PFSK-1 (cell line): ENCODE results near the gene CHST11.

Experiments used
- FOXP2 ChIP-seq: optimal IDR thresholded peaks from 2 replicates; pipeline ENCODE3; 2011; ENCODE audit warnings: borderline replicate concordance, control low read depth, inconsistent platforms; ENCODE audit not compliant: insufficient read depth; ENCODE audit errors: extremely low read length, extremely low read depth
- POLR2AphosphoS5 ChIP-seq: IDR thresholded peaks from 2 replicates; pipeline ENCODE4 v1.6.1; 2012; ENCODE audit warnings: low read depth, mild to moderate bottlenecking, control low read depth, low read length, moderate library complexity
- REST ChIP-seq, 2 experiments: IDR thresholded peaks; 2 replicates each; pipeline versions ENCODE4 v1.6.1 to v1.8.0; 2011 to 2012; ENCODE audit warnings: low read depth in 2 of 2, low read length in 2 of 2, control low read depth in 1 of 2, inconsistent platforms in 1 of 2, mild to moderate bottlenecking in 1 of 2, moderate library complexity in 1 of 2; ENCODE audit not compliant: insufficient read depth in 1 of 2
- SIN3A ChIP-seq: IDR thresholded peaks from 2 replicates; pipeline ENCODE4 v1.6.1; 2012; ENCODE audit warnings: mild to moderate bottlenecking, low read length, moderate library complexity, borderline replicate concordance; ENCODE audit not compliant: insufficient read depth
- TAF1 ChIP-seq: IDR thresholded peaks from 2 replicates; pipeline ENCODE4 v1.6.1; 2012; ENCODE audit warnings: low read length, control low read depth, borderline replicate concordance; ENCODE audit not compliant: insufficient read depth

CHST11 gene

GRCh38 chr12:104634044-104634443 is 177.3 kb downstream of the CHST11 start:
- TF ChIP-seq POLR2AphosphoS5 = no peak
- TF ChIP-seq SIN3A = no peak
- TF ChIP-seq TAF1 = no peak
- TF ChIP-seq REST (IDR thresholded peaks at IDR 0.05; ENCODE audit: insufficient read depth in 1 of 2, low read depth in 2 of 2, low read length in 2 of 2) = no peak
- TF ChIP-seq FOXP2 = no peak

- TF ChIP-seq REST (IDR thresholded peaks at IDR 0.05; ENCODE audit: insufficient read depth in 1 of 2, low read depth in 2 of 2, low read length in 2 of 2) (no peak), TAF1 (no peak), POLR2AphosphoS5 (no peak), FOXP2 (no peak), SIN3A (no peak)
These were observed 178.1 kb downstream of the CHST11 start for GRCh38 chr12:104634852-104635251.

- no peak for TF ChIP-seq REST (IDR thresholded peaks at IDR 0.05; ENCODE audit: insufficient read depth in 1 of 2, low read depth in 2 of 2, low read length in 2 of 2)
- TF ChIP-seq SIN3A = no peak
- TF ChIP-seq POLR2AphosphoS5 = no peak
- TF ChIP-seq FOXP2 = no peak
- no peak for TF ChIP-seq TAF1
These were observed 179.0 kb downstream of the CHST11 start for GRCh38 chr12:104635607-104636343.

- TF ChIP-seq TAF1 = no peak
- no peak for TF ChIP-seq SIN3A
- no peak for TF ChIP-seq REST (IDR thresholded peaks at IDR 0.05; ENCODE audit: insufficient read depth in 1 of 2, low read depth in 2 of 2, low read length in 2 of 2)
- no peak for TF ChIP-seq FOXP2
- TF ChIP-seq POLR2AphosphoS5 = no peak
These were observed 179.7 kb downstream of the CHST11 start for GRCh38 chr12:104636496-104636895.
